PFSK-1 (cell line): ENCODE results near the gene SLC6A5.

Experiments
- FOXP2 ChIP-seq: optimal IDR thresholded peaks from 2 replicates; pipeline ENCODE3; 2011; ENCODE audit warnings: borderline replicate concordance, control low read depth, inconsistent platforms; ENCODE audit not compliant: insufficient read depth; ENCODE audit errors: extremely low read length, extremely low read depth
- POLR2AphosphoS5 ChIP-seq: IDR thresholded peaks from 2 replicates; pipeline ENCODE4 v1.6.1; 2012; ENCODE audit warnings: low read depth, mild to moderate bottlenecking, control low read depth, low read length, moderate library complexity
- REST ChIP-seq, 2 experiments: IDR thresholded peaks; 2 replicates each; pipeline versions ENCODE4 v1.6.1 to v1.8.0; 2011 to 2012; ENCODE audit warnings: low read depth in 2 of 2, low read length in 2 of 2, control low read depth in 1 of 2, inconsistent platforms in 1 of 2, mild to moderate bottlenecking in 1 of 2, moderate library complexity in 1 of 2; ENCODE audit not compliant: insufficient read depth in 1 of 2
- SIN3A ChIP-seq: IDR thresholded peaks from 2 replicates; pipeline ENCODE4 v1.6.1; 2012; ENCODE audit warnings: mild to moderate bottlenecking, low read length, moderate library complexity, borderline replicate concordance; ENCODE audit not compliant: insufficient read depth
- TAF1 ChIP-seq: IDR thresholded peaks from 2 replicates; pipeline ENCODE4 v1.6.1; 2012; ENCODE audit warnings: low read length, control low read depth, borderline replicate concordance; ENCODE audit not compliant: insufficient read depth

SLC6A5 gene

GRCh38 chr11:20584093-20584774, 15.2 kb upstream of the SLC6A5 start:
- no peak for TF ChIP-seq POLR2AphosphoS5
- no peak for TF ChIP-seq FOXP2
- no peak for TF ChIP-seq SIN3A
- TF ChIP-seq REST (IDR thresholded peaks at IDR 0.05; ENCODE audit: insufficient read depth in 1 of 2, low read depth in 2 of 2, low read length in 2 of 2), result no peak
- TF ChIP-seq TAF1, result no peak

- TF ChIP-seq REST (IDR thresholded peaks at IDR 0.05; ENCODE audit: insufficient read depth in 1 of 2, low read depth in 2 of 2, low read length in 2 of 2), result no peak
- TF ChIP-seq SIN3A, result no peak
- no peak for TF ChIP-seq POLR2AphosphoS5
- TF ChIP-seq TAF1, result no peak
- no peak for TF ChIP-seq FOXP2
Measured at GRCh38 chr11:20589796-20590195, 9.6 kb upstream of the SLC6A5 start.

GRCh38 chr11:20590381-20590780, 9.0 kb upstream of the SLC6A5 start:
- TF ChIP-seq SIN3A, result no peak
- no peak for TF ChIP-seq FOXP2
- TF ChIP-seq TAF1, result no peak
- no peak for TF ChIP-seq REST (IDR thresholded peaks at IDR 0.05; ENCODE audit: insufficient read depth in 1 of 2, low read depth in 2 of 2, low read length in 2 of 2)

- no peak for TF ChIP-seq REST (IDR thresholded peaks at IDR 0.05; ENCODE audit: insufficient read depth in 1 of 2, low read depth in 2 of 2, low read length in 2 of 2)
- TF ChIP-seq FOXP2, result no peak
- TF ChIP-seq TAF1, result no peak
- TF ChIP-seq POLR2AphosphoS5, result no peak
- TF ChIP-seq SIN3A, result no peak
Measured at GRCh38 chr11:20592741-20593140, 6.7 kb upstream of the SLC6A5 start.

GRCh38 chr11:20594274-20595061, 4.9 kb upstream of the SLC6A5 start:
- TF ChIP-seq POLR2AphosphoS5 (no peak), REST (IDR thresholded peaks at IDR 0.05; ENCODE audit: insufficient read depth in 1 of 2, low read depth in 2 of 2, low read length in 2 of 2) (no peak), SIN3A (no peak), FOXP2 (no peak), TAF1 (no peak)
